ENCODE results near the gene SMARCA4. TPM values are rescaled to one million over a fixed set of nuclear protein-coding genes. Genes with fewer than 3 reads are reported as not detected.
"Not testable (repeated sequence)": the region's sequence is repeated elsewhere in the genome, so short reads cannot be mapped to it uniquely, and the experiment has no call there.

The SMARCA4 gene
- total and polyA plus RNA-seq, 7 donors = 22.5 to 73.9 (median 39.1) TPM

DNA sequence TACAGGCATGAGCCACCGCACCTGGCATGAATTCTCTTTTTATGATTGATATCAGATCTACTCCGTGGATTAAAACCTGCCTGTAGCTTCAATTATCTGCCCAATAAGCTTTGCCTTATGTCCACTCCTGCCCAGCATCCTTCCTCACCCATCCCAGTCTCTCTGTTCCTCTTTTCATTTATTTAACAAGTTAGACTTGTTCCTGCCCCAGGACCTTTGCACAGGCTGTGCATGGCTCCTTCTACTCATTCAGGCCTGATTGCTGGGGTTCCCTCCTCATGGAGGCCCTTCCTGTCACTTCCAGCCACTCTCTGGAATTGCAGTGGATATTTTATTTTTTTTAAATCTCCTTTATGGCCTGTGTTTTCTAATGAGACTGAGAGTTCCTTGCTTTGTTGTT lies 27.6 kb downstream of the SMARCA4 start:
- no peak for DNase-seq
- Histone ChIP-seq H3K36me3 (peaks cover 8 to 94% (median 57%) of the 10 kb centered on the region in 4 donors), H3K27me3 (no peaks in the 10 kb centered on the region), H3K4me1 (no peaks in the 10 kb centered on the region), H3K27ac (no peak overlapping the region), H3K9me3 (no peaks in the 10 kb centered on the region), H3K4me3 (no peak overlapping the region)
- intact Hi-C loops (cut with DNase I) = no loop called here
- TF ChIP-seq EP300 (IDR thresholded peaks at IDR 0.05) = no peak
- no peak for TF ChIP-seq POLR2A (IDR thresholded peaks at IDR 0.05)
- TF ChIP-seq, protein P1, sequence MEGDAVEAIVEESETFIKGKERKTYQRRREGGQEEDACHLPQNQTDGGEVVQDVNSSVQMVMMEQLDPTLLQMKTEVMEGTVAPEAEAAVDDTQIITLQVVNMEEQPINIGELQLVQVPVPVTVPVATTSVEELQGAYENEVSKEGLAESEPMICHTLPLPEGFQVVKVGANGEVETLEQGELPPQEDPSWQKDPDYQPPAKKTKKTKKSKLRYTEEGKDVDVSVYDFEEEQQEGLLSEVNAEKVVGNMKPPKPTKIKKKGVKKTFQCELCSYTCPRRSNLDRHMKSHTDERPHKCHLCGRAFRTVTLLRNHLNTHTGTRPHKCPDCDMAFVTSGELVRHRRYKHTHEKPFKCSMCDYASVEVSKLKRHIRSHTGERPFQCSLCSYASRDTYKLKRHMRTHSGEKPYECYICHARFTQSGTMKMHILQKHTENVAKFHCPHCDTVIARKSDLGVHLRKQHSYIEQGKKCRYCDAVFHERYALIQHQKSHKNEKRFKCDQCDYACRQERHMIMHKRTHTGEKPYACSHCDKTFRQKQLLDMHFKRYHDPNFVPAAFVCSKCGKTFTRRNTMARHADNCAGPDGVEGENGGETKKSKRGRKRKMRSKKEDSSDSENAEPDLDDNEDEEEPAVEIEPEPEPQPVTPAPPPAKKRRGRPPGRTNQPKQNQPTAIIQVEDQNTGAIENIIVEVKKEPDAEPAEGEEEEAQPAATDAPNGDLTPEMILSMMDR (IDR thresholded peaks at IDR 0.05) = no peak
- no peak for TF ChIP-seq POLR2AphosphoS5 (IDR thresholded peaks at IDR 0.05)
- WGBS, 2 donors = 81 to 98% methylated on average over 2 of the region's 2 CpGs

DNA sequence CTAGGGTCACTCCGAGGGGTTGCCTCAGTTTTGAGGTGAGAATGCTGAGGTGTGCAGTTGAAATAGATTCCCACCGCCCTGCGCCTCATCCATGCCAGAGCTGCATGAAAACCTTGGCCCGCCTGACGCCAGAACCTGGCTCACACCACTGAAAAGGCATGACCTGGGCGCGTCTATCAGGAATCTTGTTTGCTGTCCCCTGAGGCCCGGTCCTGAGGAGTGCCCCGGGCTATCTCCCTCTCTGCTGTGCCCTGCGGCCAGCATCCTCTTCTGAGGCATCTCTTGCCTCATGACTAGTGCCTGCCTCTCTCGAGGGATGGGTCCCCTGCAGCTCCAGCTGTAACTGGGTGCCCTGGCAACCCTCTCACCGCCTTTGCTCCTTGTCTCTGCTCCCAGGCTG lies 28.1 kb downstream of the SMARCA4 start:
- no peaks in the 10 kb centered on the region for H3K9me3 ChIP-seq
- no peak overlapping the region for H3K4me3 ChIP-seq
- H3K27ac ChIP-seq = no peak overlapping the region
- DNase-seq = no peak
- peaks cover 8 to 100% (median 58%) of the 10 kb centered on the region in 4 donors for H3K36me3 ChIP-seq
- intact Hi-C loops (cut with DNase I) = no loop called here
- TF ChIP-seq POLR2A (IDR thresholded peaks at IDR 0.05) = no peak
- TF ChIP-seq, protein P1 (IDR thresholded peaks at IDR 0.05) = no peak
- no peak for TF ChIP-seq EP300 (IDR thresholded peaks at IDR 0.05)
- no peak for TF ChIP-seq POLR2AphosphoS5 (IDR thresholded peaks at IDR 0.05)
- no peaks in the 10 kb centered on the region for H3K4me1 ChIP-seq
- no peaks in the 10 kb centered on the region for H3K27me3 ChIP-seq
- 91 to 93% methylated on average over 12 of the region's 12 CpGs for WGBS, 2 donors

DNA sequence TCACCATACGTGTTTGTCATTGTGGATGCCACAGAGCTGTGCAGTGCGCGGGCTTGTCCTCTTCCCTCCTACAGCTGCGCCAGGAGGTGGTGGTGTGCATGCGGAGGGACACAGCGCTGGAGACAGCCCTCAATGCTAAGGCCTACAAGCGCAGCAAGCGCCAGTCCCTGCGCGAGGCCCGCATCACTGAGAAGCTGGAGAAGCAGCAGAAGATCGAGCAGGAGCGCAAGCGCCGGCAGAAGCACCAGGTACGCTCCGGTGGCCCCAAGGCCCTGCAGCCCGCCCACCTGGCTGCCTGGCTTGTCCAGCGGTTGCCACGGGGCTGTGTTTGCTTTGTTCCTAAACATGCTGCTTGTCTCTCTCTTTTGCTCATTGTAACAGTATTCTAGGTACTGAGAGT lies 30.2 kb downstream of the SMARCA4 start:
- TF ChIP-seq EP300 (IDR thresholded peaks at IDR 0.05) = no peak
- no peak for TF ChIP-seq POLR2AphosphoS5 (IDR thresholded peaks at IDR 0.05)
- TF ChIP-seq POLR2A (IDR thresholded peaks at IDR 0.05) = no peak
- TF ChIP-seq, protein P1 (IDR thresholded peaks at IDR 0.05) = no peak
- no peaks in the 10 kb centered on the region for H3K27me3 ChIP-seq
- DNase-seq = no peak
- H3K9me3 ChIP-seq = no peaks in the 10 kb centered on the region
- no peak overlapping the region for H3K4me3 ChIP-seq
- no peaks in the 10 kb centered on the region for H3K4me1 ChIP-seq
- H3K27ac ChIP-seq = no peak overlapping the region
- WGBS, 2 donors = 95 to 96% methylated on average over 20 of the region's 20 CpGs
- intact Hi-C loops (cut with DNase I) = no loop called here
- peaks cover 11 to 97% (median 65%) of the 10 kb centered on the region in 4 donors for H3K36me3 ChIP-seq

DNA sequence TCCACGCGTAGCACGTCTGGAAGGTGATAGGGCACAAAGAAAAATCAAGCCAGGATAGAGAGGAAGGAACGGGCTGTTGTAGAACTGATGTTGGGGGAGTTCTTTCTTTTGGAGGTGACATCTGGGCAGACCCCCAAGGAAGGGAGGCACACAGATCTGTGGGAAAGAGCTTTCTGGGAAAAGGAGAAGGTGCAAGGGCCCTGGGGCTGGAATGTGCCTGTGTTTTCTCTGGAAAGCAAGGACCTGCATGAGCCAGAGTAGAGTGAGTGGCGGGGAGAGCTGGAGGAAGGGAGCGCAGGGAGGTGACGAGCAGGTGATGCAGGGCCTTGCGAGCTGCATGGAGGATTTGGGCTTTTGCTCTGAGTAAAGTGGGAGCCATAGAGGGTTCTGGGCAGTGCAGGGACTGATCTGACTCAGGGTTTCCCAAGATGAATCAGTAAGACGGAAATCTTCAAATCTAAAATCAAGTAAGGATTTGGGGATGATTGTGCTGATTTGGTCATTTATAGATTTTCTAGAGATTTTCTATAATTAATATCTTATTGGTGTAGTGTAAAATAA lies 30.8 kb downstream of the SMARCA4 start:
- peaks cover 16 to 97% (median 68%) of the 10 kb centered on the region in 4 donors for H3K36me3 ChIP-seq
- DNase-seq = no peak
- H3K27me3 ChIP-seq = no peaks in the 10 kb centered on the region
- no peak overlapping the region for H3K27ac ChIP-seq
- no peaks in the 10 kb centered on the region for H3K9me3 ChIP-seq
- H3K4me3 ChIP-seq = no peak overlapping the region
- TF ChIP-seq POLR2AphosphoS5 (IDR thresholded peaks at IDR 0.05) (no peak), EP300 (IDR thresholded peaks at IDR 0.05) (no peak), POLR2A (IDR thresholded peaks at IDR 0.05) (no peak)
- TF ChIP-seq, protein P1 (IDR thresholded peaks at IDR 0.05) = no peak
- 95 to 98% methylated on average over 9 of the region's 9 CpGs for WGBS, 2 donors
- H3K4me1 ChIP-seq = no peaks in the 10 kb centered on the region
- intact Hi-C loops (cut with DNase I) = no loop called here

DNA sequence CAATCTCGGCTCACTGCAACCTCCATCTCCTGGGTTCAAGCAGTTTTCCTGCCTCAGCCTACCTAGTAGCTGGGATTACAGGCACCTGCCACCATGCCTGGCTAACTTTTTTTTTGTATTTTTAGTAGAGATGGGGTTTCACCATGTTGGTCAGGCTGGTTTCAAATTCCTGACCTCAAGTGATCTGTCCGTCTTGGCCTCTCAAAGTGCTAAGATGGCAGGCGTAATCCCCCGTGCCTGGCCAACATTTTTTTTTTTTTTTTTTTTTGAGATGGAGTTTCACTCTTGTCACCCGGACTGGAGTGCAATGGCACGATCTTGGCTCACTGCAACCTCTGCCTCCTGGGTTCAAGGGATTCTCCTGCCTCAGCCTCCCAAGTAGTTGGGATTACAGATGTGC lies 31.3 kb downstream of the SMARCA4 start:
- peaks cover 16 to 97% (median 71%) of the 10 kb centered on the region in 4 donors for H3K36me3 ChIP-seq
- WGBS, 2 donors = 89 to 91% methylated on average over 6 of the region's 6 CpGs
- DNase-seq; H3K9me3 ChIP-seq; H3K27me3 ChIP-seq; H3K4me1 ChIP-seq; intact Hi-C loops (cut with DNase I); H3K4me3 ChIP-seq; H3K27ac ChIP-seq: not testable (repeated sequence)
